Bronchial epithelial cell (primary cell): Measurements from ENCODE around the gene PPP2CA. TPM values are rescaled to one million over a fixed set of nuclear protein-coding genes. Genes with fewer than 3 reads are reported as not detected.

ENCODE experiments used
- DNase-seq: peaks from one replicate; pipeline ENCODE4 v3.0.0-alpha.2; 2010; ENCODE audit warnings: low read depth
- FAIRE-seq: peaks from 2 replicates; lab custom pipeline; 2011; peaks lifted over from hg19 to GRCh38; lab: Jason Lieb, UNC
- H3K27me3 ChIP-seq: 2 replicates; pipeline ENCODE4 v1.5.1; 2011; ENCODE audit warnings: low read length; ENCODE audit not compliant: control insufficient read depth, insufficient read depth
- H3K36me3 ChIP-seq: 2 replicates; pipeline ENCODE4 v1.5.1; 2011; ENCODE audit warnings: low read length; ENCODE audit not compliant: control insufficient read depth, insufficient read depth
- H3K4me3 ChIP-seq: 2 replicates; pipeline ENCODE4 v1.5.1; 2011; ENCODE audit warnings: mild to moderate bottlenecking, low read depth, low read length, control low read depth
- total RNA-seq: library from RNA; depleted of rRNA; stranded (reverse); fragments of >200 nt; gene quantifications from 2 replicates; pipeline ENCODE4 v1.2.1, GENCODE V29; 2014
- TF ChIP-seq, protein P1 (sequence below): IDR thresholded peaks from 2 replicates; pipeline ENCODE4 v1.5.1; 2011; ENCODE audit warnings: mild to moderate bottlenecking, moderate library complexity, low read length, control low read depth, inconsistent platforms; ENCODE audit not compliant: insufficient read depth, severe bottlenecking

Gene PPP2CA
- total RNA-seq, 1 donor from 2014 or later, result 133 TPM

GRCh38 chr5:134145041-134145757 lies 80.7 kb downstream of the PPP2CA start:
- H3K27me3 ChIP-seq, result no peaks in the 10 kb centered on the region
- TF ChIP-seq, protein P1, sequence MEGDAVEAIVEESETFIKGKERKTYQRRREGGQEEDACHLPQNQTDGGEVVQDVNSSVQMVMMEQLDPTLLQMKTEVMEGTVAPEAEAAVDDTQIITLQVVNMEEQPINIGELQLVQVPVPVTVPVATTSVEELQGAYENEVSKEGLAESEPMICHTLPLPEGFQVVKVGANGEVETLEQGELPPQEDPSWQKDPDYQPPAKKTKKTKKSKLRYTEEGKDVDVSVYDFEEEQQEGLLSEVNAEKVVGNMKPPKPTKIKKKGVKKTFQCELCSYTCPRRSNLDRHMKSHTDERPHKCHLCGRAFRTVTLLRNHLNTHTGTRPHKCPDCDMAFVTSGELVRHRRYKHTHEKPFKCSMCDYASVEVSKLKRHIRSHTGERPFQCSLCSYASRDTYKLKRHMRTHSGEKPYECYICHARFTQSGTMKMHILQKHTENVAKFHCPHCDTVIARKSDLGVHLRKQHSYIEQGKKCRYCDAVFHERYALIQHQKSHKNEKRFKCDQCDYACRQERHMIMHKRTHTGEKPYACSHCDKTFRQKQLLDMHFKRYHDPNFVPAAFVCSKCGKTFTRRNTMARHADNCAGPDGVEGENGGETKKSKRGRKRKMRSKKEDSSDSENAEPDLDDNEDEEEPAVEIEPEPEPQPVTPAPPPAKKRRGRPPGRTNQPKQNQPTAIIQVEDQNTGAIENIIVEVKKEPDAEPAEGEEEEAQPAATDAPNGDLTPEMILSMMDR, result no peak
- H3K36me3 ChIP-seq, result peaks cover 15% of the 10 kb centered on the region
- no peak overlapping the region for H3K4me3 ChIP-seq
- DNase-seq (no peak), FAIRE-seq (no peak)

Other genes starting within 250 kb of the PPP2CA start
- 328 and 489 TPM in 2 replicates for gene VDAC1, start 221.1 kb downstream of the PPP2CA start, total RNA-seq
- under 0.01 and 0.13 TPM in 2 replicates for gene TCF7, start 111.4 kb downstream of the PPP2CA start, total RNA-seq
- gene SKP1, start 49.1 kb downstream of the PPP2CA start, total RNA-seq, result 157 and 293 TPM in 2 replicates
- gene CDKL3, start 141.1 kb upstream of the PPP2CA start, total RNA-seq, result 0.90 and 1.3 TPM in 2 replicates
- 24.7 and 26.5 TPM in 2 replicates for gene UBE2B, start 145.5 kb upstream of the PPP2CA start, total RNA-seq
- gene CDKN2AIPNL, start 185.8 kb upstream of the PPP2CA start, total RNA-seq, result 37.1 and 45.1 TPM in 2 replicates